PC-3 (cell line): Measurements from ENCODE around the gene TCF19.

Source experiments
- EZH2phosphoT487 ChIP-seq: fragments of 300-600 bp; sonication (generic); IDR thresholded peaks from 2 replicates; pipeline ENCODE4 v1.6.1; 2018; ENCODE audit warnings: mild to moderate bottlenecking, antibody characterized with exemption, low read length, borderline replicate concordance
- TF ChIP-seq, protein P1 (sequence below): fragments of 300-600 bp; sonication (generic); conservative IDR thresholded peaks from 2 replicates; pipeline ENCODE4 v1.5.1; 2017; ENCODE audit warnings: antibody characterized with exemption, low read depth, mild to moderate bottlenecking, low read length

DNA sequence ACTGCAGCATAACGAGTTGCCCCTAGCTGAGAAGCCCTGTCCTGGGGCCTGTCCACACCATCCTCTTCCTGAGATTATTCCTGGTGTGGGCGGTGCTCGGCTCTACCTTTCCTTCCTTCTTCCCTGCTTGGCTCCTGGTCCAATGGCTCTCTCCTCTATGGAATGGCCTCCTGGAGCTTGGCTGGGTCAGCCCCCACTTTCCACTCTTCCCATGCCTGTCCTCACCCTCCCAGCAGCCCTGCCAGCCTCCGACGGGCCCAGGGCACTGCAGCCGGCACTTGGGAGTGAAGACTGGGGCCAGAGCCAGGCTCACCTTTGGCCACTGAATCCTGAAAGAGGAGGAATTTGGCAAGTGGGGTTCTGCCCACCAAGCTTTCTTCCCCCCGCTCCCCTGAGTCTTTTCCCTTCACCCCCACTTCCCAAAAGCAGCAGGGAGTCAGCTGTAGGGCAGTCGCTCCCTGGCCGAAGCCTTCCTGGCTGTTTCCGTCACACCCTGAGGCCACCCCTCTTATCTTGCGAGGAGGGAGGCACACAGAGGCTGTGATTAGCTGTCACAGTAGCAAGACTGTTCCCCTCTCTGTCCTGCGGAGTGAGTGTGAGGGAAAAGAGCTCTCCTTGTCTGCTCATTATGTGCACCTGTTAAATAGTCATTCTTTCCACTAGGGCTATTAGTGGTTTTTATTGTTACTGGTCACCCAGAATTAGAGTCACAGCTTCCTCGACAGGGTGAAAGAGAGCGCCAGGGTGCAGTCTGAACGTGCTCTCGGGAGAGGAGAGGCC, 31.8 kb upstream of the TCF19 start:
- TF ChIP-seq EZH2phosphoT487 = no peak
- TF ChIP-seq, protein P1, sequence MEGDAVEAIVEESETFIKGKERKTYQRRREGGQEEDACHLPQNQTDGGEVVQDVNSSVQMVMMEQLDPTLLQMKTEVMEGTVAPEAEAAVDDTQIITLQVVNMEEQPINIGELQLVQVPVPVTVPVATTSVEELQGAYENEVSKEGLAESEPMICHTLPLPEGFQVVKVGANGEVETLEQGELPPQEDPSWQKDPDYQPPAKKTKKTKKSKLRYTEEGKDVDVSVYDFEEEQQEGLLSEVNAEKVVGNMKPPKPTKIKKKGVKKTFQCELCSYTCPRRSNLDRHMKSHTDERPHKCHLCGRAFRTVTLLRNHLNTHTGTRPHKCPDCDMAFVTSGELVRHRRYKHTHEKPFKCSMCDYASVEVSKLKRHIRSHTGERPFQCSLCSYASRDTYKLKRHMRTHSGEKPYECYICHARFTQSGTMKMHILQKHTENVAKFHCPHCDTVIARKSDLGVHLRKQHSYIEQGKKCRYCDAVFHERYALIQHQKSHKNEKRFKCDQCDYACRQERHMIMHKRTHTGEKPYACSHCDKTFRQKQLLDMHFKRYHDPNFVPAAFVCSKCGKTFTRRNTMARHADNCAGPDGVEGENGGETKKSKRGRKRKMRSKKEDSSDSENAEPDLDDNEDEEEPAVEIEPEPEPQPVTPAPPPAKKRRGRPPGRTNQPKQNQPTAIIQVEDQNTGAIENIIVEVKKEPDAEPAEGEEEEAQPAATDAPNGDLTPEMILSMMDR = no peak
